ENCODE data around the gene SIK2.

Gene SIK2

DNA sequence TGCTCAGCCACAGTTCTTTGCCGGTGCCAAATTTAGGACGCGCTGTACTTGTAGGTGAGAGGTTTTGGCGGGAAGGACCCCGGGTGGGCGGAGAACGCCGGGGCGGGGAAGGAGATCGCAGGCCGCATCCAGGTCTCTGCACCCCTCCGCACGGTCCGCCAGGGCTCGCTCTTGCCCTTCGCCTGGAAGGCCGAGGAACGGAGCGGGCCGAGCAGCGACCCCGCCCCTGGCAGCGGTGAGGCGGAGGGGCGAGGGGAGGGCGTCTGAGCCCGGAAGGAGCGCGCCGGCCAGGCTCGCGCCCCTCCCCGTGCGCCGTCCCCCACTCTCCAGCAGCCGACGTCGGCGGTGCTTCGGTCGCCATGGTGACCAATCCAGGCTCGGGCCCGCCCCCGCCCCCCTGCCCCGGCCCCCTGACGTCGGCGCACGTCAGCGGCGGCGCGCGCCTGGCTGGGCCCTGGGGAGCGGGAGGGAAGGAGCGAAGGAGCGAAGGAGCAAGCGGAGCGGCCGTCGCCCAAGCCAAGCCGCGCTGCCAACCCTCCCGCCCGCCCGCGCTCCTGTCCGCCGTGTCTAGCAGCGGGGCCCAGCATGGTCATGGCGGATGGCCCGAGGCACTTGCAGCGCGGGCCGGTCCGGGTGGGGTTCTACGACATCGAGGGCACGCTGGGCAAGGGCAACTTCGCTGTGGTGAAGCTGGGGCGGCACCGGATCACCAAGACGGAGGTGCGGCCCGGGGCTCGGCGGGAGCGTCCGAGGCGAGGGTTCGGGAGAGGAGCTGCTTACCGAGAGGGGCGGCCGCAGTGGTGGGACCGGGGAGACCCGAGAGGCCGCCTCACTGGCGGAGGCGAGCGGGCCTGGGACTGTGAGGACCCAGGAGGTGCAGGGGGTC, at the start of gene SIK2:
Gene SIK2, plus strand, starts transcription at position 471 of the 886 bp plus-strand sequence. Its CDS starts 115 bp downstream, at position 586.
- peak; percentile 97 for DNase-seq (ENCODE audit: low spot score)

- no peak for DNase-seq (ENCODE audit: low spot score)
Observed at GRCh38 chr11:111554532-111554931, 47.7 kb upstream of the SIK2 start.

DNA sequence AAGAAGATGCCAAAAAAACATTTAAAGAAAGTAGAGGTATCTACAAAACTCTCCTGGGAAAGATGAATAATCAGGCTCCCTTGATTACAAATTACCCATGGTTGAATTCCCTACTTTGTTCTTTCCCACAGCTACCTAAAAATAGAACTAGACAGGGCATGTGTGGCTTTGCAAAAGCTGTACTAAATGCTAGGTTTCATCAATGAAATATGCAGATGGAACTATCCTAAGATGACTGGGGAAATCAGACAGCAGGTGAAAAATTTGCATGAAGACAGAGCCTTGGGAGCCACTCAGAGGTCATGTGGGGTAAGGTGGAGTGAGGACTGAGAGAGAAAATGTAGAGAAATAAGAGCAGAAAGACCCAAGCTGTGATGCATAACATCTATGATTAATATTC, 47.0 kb upstream of the SIK2 start:
- DNase-seq (ENCODE audit: low spot score), result no peak

GRCh38 chr11:111557425-111558111, 44.7 kb upstream of the SIK2 start:
- peak; percentile 69 for DNase-seq (ENCODE audit: low spot score)

DNA sequence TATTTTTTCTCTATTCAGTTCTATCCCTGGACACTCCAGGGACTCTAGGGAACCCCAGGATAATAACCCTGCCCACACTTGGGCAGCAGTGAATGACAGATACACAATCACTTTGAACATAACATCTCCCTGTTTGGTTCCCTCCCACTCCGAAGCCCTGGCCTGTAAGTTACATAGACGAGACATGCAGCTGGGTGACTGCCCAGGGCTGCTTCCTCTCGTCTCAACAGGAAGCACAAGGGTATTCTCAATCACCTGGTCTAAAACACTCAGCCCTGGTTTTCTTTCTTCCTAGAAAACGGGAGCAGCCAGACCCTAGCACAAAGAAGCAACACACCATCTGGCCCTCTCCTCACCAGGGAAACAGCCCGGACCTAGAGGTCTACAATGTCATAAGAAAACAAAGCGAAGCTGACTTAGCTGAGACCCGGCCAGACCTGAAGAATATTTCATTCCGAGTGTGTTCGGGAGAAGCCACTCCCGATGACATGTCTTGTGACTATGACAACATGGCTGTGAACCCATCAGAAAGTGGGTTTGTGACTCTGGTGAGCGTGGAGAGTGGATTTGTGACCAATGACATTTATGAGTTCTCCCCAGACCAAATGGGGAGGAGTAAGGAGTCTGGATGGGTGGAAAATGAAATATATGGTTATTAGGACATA, 42.3 kb upstream of the SIK2 start:
- no peak for DNase-seq (ENCODE audit: low spot score)

GRCh38 chr11:111560800-111561199, 41.4 kb upstream of the SIK2 start:
- DNase-seq (ENCODE audit: low spot score), result no peak

DNA sequence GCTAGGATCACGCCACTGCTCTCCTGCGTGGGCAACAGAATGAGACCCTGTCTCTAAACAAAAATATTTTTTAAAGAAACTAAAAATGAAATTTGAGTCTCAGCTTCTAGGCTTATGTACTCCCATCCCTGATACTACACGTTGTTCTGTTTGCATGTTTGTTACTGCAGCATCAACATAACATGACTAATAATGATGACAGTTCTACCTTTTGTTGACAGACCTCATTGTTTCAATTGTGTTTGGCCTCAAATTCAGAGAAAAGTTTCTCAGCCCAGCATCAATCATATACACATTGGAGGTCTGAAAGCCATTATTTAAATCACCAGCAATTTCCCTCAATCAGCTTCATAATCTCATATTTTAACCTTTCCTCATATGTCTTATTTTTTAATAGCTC, 40.9 kb upstream of the SIK2 start:
- no peak for DNase-seq (ENCODE audit: low spot score)

GRCh38 chr11:111561791-111562325, 40.4 kb upstream of the SIK2 start:
- DNase-seq (ENCODE audit: low spot score), result peak; percentile 73

- no peak for DNase-seq (ENCODE audit: low spot score)
Observed at GRCh38 chr11:111562692-111563389, 39.4 kb upstream of the SIK2 start.

- DNase-seq (ENCODE audit: low spot score), result peak; percentile 65
Observed at GRCh38 chr11:111565114-111565720, 37.0 kb upstream of the SIK2 start.

GRCh38 chr11:111566324-111566723, 35.9 kb upstream of the SIK2 start:
- DNase-seq (ENCODE audit: low spot score), result no peak

GRCh38 chr11:111569476-111569875, 32.8 kb upstream of the SIK2 start:
- DNase-seq (ENCODE audit: low spot score), result peak; percentile 11

- DNase-seq (ENCODE audit: low spot score), result peak; percentile 25
Observed at GRCh38 chr11:111570796-111571195, 31.5 kb upstream of the SIK2 start.

GRCh38 chr11:111571829-111572501, 30.3 kb upstream of the SIK2 start:
- DNase-seq (ENCODE audit: low spot score), result peak; percentile 13

GRCh38 chr11:111572581-111572980, 29.7 kb upstream of the SIK2 start:
- DNase-seq (ENCODE audit: low spot score), result no peak

DNA sequence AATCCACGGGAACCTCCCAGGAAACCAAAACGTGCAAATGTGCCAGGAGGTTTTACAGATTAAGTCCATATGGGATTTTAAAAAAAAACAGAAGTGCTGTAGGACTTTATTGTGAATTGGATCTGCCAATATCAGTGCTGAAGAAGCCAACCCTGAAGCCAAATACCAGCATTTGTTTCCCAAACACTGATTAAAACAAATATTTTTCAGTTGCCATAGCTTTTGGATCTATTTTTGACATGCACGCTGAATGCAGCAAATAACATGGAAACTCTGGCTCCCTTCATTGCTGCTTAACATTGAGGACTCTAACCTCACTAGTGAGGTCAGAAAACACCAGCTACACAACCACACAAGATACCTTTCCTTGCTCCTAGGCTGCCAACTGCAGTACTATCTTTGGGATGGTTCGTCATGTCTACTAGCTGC, 28.4 kb upstream of the SIK2 start:
- no peak for DNase-seq (ENCODE audit: low spot score)

GRCh38 chr11:111574373-111575225, 27.6 kb upstream of the SIK2 start:
- DNase-seq (ENCODE audit: low spot score), result peak; percentile 28

DNA sequence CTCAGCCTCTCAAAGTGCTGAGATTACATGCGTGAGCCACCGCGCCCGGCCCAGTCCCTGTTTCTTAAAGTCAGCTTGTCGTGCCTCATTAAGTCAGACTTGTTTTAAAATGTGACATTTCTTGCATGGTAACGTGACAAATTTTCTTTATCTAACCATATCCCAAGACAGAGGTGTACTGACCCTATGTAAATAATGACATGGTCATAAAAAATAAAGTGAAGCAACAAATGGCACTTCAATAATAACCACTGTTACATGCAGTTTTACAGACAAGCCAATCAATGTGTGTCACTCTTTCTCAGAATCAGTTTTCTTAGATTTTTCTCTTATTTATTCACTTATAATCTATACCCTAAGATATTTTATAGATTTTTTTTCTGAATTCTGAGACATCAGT, 26.5 kb upstream of the SIK2 start:
- DNase-seq (ENCODE audit: low spot score), result no peak

GRCh38 chr11:111577821-111578220, 24.4 kb upstream of the SIK2 start:
- DNase-seq (ENCODE audit: low spot score), result no peak

DNA sequence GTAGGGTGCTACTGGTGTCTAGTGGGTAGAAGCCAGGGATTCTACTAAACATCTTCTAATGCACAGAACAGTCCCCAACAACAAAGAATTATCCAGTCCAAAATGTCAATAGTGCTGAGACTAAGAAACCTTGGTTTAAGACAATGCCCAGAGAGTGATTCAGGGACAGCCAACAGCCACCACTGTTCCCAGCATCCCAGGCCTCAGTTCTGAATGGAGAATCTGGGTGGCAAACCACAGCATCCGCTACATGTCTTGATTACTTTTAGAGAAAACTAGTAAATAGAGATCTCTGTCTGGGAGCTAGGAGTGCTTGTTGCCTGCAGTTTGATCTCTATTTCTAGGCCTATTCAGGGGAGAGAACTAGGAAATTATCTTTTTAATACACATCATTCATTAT, 20.9 kb upstream of the SIK2 start:
- no peak for DNase-seq (ENCODE audit: low spot score)

All from GM03348 (cell line).